ENCODE data around the gene GCNT1. TPM values are rescaled to one million over a fixed set of nuclear protein-coding genes. Genes with fewer than 3 reads are reported as not detected.
"Not testable (repeated sequence)": the region's sequence is repeated elsewhere in the genome, so short reads cannot be mapped to it uniquely, and the experiment has no call there.

Gene GCNT1
- total and polyA plus RNA-seq, 2 donors (not counting 1 experiment from before 2014, with no cell fraction given) = 9.1 to 31.0 TPM

DNA sequence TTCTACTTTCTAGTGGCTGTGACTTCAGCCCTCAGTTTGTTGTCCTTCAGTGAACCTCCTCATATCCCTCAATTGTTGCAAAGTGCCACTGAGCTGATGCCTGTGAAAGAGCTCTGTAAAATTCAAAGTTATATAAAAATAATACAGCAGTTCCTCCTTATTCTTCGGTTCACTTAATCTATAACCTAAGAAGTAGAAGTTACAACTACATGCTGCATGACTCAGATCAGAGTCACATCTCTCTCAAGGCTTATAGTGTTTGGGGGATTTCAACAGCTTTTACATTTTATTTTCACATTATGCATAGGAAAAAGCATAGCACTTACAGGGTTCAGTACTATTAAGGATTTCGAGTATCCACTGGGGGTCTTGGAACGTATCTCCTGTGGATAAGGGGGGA is 25.1 kb upstream of the GCNT1 start:
- Histone ChIP-seq H3K27ac (ENCODE audit: low read length in 2 of 2) (no peak overlapping the region), H3K27me3 (replicated peaks in 1 of 4; ENCODE audit: control extremely low read depth in 1 of 4, control insufficient read depth in 3 of 4, insufficient read depth in 4 of 4, low read length in 3 of 4) (no peaks in the 10 kb centered on the region), H3K9ac (ENCODE audit: low read length) (no peak overlapping the region), H3K79me2 (ENCODE audit: control insufficient read depth, insufficient read depth, low read length) (no peaks in the 10 kb centered on the region), H3K36me3 (replicated peaks in 1 of 2; ENCODE audit: control extremely low read depth in 1 of 2, control insufficient read depth in 1 of 2, extremely low read depth in 1 of 2, insufficient read depth in 2 of 2, low read length in 1 of 2) (no peaks in the 10 kb centered on the region), H3K4me2 (replicated peaks; ENCODE audit: low read depth, low read length, poor library complexity, severe bottlenecking) (no peak overlapping the region), H3K9me3 (ENCODE audit: control extremely low read depth in 1 of 3, control insufficient read depth in 2 of 3, insufficient read depth in 1 of 3, low read length in 2 of 3) (peaks cover 0 to 3% (median 0%) of the 10 kb centered on the region in 3 donors), H4K20me1 (ENCODE audit: control insufficient read depth, insufficient read depth, low read length, poor library complexity, severe bottlenecking) (no peaks in the 10 kb centered on the region), H3K4me1 (ENCODE audit: control insufficient read depth in 2 of 2, insufficient read depth in 2 of 2, low read length in 2 of 2) (no peaks in the 10 kb centered on the region), H2AFZ (ENCODE audit: insufficient read depth, low read depth, low read length, poor library complexity, severe bottlenecking) (no peak overlapping the region), H3K4me3 (ENCODE audit: control extremely low read depth in 1 of 5, extremely low read depth in 1 of 5, insufficient read depth in 1 of 5, low read depth in 2 of 5, low read length in 4 of 5) (no peak overlapping the region)
- no peaks in the 10 kb centered on the region for H3K27me3 Mint-ChIP-seq
- POLR2A ChIA-PET = no interaction called here
- no peak overlapping the region for H3K4me3 Mint-ChIP-seq
- intact Hi-C loops (cut with micrococcal nuclease) = no loop called here
- no CpG with 5 or more reads among the region's 3 CpGs for WGBS (ENCODE audit: insufficient coverage)
- DNase-seq (no peak), ATAC-seq (ENCODE audit: low read depth) (no peak)
- TF ChIP-seq EZH2 (IDR thresholded peaks at IDR 0.05; ENCODE audit: borderline replicate concordance, insufficient read depth, low read depth, low read length, poor library complexity, severe bottlenecking) = no peak
- TF ChIP-seq, protein P1, sequence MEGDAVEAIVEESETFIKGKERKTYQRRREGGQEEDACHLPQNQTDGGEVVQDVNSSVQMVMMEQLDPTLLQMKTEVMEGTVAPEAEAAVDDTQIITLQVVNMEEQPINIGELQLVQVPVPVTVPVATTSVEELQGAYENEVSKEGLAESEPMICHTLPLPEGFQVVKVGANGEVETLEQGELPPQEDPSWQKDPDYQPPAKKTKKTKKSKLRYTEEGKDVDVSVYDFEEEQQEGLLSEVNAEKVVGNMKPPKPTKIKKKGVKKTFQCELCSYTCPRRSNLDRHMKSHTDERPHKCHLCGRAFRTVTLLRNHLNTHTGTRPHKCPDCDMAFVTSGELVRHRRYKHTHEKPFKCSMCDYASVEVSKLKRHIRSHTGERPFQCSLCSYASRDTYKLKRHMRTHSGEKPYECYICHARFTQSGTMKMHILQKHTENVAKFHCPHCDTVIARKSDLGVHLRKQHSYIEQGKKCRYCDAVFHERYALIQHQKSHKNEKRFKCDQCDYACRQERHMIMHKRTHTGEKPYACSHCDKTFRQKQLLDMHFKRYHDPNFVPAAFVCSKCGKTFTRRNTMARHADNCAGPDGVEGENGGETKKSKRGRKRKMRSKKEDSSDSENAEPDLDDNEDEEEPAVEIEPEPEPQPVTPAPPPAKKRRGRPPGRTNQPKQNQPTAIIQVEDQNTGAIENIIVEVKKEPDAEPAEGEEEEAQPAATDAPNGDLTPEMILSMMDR (IDR thresholded peaks at IDR 0.05) = no peak
- H3K9me3 Mint-ChIP-seq (ENCODE audit: insufficient read depth) = no peaks in the 10 kb centered on the region
- CTCF ChIA-PET = interaction anchor here (1.2 kb wide), 2 partner anchors 11 to 18 kb away, joined by 3 read pairs; no protein-coding TSS in a partner anchor
- H3K4me1 Mint-ChIP-seq = no peaks in the 10 kb centered on the region
- no peak overlapping the region for H3K27ac Mint-ChIP-seq

DNA sequence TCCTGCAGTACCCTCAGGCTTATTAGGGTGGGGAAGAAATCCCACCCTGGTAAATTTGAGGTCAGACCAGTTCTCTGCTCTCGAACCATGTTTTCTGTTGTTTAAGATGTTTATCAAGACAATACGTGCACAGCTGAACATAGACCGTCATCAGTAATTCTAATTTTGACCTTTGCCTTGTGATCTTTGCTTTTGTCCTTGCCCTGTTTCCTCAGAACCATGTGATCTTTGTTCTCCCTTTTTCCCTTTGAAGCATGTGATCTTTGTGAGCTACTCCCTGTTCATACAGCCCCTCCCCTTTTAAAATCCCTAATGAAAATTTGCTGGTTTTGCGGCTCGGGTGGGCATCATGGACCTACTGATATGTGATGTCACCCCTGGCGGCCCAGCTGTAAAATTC is 24.1 kb upstream of the GCNT1 start:
- H3K36me3 ChIP-seq (replicated peaks in 1 of 2; ENCODE audit: control extremely low read depth in 1 of 2, control insufficient read depth in 1 of 2, extremely low read depth in 1 of 2, insufficient read depth in 2 of 2, low read length in 1 of 2); H3K27me3 ChIP-seq (replicated peaks in 1 of 4; ENCODE audit: control extremely low read depth in 1 of 4, control insufficient read depth in 3 of 4, insufficient read depth in 4 of 4, low read length in 3 of 4); intact Hi-C loops (cut with micrococcal nuclease); POLR2A ChIA-PET; DNase-seq; H3K9me3 Mint-ChIP-seq (ENCODE audit: insufficient read depth); H4K20me1 ChIP-seq (ENCODE audit: control insufficient read depth, insufficient read depth, low read length, poor library complexity, severe bottlenecking); H2AFZ ChIP-seq (ENCODE audit: insufficient read depth, low read depth, low read length, poor library complexity, severe bottlenecking); H3K4me1 ChIP-seq (ENCODE audit: control insufficient read depth in 2 of 2, insufficient read depth in 2 of 2, low read length in 2 of 2); H3K4me3 Mint-ChIP-seq; H3K4me1 Mint-ChIP-seq; H3K4me3 ChIP-seq (ENCODE audit: control extremely low read depth in 1 of 5, extremely low read depth in 1 of 5, insufficient read depth in 1 of 5, low read depth in 2 of 5, low read length in 4 of 5); ATAC-seq (ENCODE audit: low read depth); H3K27ac Mint-ChIP-seq; H3K9ac ChIP-seq (ENCODE audit: low read length); H3K79me2 ChIP-seq (ENCODE audit: control insufficient read depth, insufficient read depth, low read length); H3K27ac ChIP-seq (ENCODE audit: low read length in 2 of 2); H3K27me3 Mint-ChIP-seq; H3K4me2 ChIP-seq (replicated peaks; ENCODE audit: low read depth, low read length, poor library complexity, severe bottlenecking); H3K9me3 ChIP-seq (ENCODE audit: control extremely low read depth in 1 of 3, control insufficient read depth in 2 of 3, insufficient read depth in 1 of 3, low read length in 2 of 3): not testable (repeated sequence)
- CTCF ChIA-PET = interaction anchor here (1.2 kb wide), 1 partner anchor 17 kb away, joined by 3 read pairs; no protein-coding TSS in a partner anchor
- WGBS (ENCODE audit: insufficient coverage) = 97% methylated on average over 6 of the region's 6 CpGs

DNA sequence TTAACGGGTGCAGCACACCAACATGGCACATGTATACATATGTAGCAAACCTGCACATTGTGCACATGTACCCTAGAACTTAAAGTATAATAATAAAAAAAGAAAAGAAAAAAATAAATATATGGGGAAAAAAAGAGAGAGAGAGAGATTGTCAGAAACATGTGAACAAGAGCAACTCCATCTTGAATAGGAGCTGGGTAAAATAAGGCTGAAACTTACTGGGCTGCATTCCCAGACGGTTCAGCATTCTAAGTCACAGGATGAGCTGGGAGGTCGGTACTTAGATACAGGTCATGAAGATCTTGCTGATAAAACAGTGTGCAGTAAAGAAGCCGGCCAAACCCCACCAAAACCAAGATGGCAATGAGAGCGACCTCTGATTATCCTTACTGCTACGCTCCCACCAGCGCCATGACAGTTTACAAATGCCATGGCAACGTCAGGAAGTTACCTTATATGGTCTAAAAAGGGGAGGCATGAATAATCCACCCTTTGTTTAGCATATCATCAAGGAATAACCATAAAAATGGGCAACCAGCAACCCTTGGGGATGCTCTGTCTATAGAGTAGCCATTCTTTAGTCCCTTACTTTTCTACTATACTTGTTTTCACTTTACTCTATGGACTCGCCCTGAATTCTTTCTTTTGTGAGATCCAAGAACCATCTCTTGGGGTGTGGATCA is 21.8 kb upstream of the GCNT1 start:
- H3K4me1 Mint-ChIP-seq; CTCF ChIA-PET; H2AFZ ChIP-seq (ENCODE audit: insufficient read depth, low read depth, low read length, poor library complexity, severe bottlenecking); H3K9me3 ChIP-seq (ENCODE audit: control extremely low read depth in 1 of 3, control insufficient read depth in 2 of 3, insufficient read depth in 1 of 3, low read length in 2 of 3); H3K4me1 ChIP-seq (ENCODE audit: control insufficient read depth in 2 of 2, insufficient read depth in 2 of 2, low read length in 2 of 2); H3K79me2 ChIP-seq (ENCODE audit: control insufficient read depth, insufficient read depth, low read length); POLR2A ChIA-PET; DNase-seq; H3K9me3 Mint-ChIP-seq (ENCODE audit: insufficient read depth); ATAC-seq (ENCODE audit: low read depth); H3K4me2 ChIP-seq (replicated peaks; ENCODE audit: low read depth, low read length, poor library complexity, severe bottlenecking); H3K27ac Mint-ChIP-seq; H3K9ac ChIP-seq (ENCODE audit: low read length); H3K4me3 ChIP-seq (ENCODE audit: control extremely low read depth in 1 of 5, extremely low read depth in 1 of 5, insufficient read depth in 1 of 5, low read depth in 2 of 5, low read length in 4 of 5); H3K36me3 ChIP-seq (replicated peaks in 1 of 2; ENCODE audit: control extremely low read depth in 1 of 2, control insufficient read depth in 1 of 2, extremely low read depth in 1 of 2, insufficient read depth in 2 of 2, low read length in 1 of 2); H3K27ac ChIP-seq (ENCODE audit: low read length in 2 of 2); intact Hi-C loops (cut with micrococcal nuclease); H3K4me3 Mint-ChIP-seq; H3K27me3 ChIP-seq (replicated peaks in 1 of 4; ENCODE audit: control extremely low read depth in 1 of 4, control insufficient read depth in 3 of 4, insufficient read depth in 4 of 4, low read length in 3 of 4); H3K27me3 Mint-ChIP-seq; H4K20me1 ChIP-seq (ENCODE audit: control insufficient read depth, insufficient read depth, low read length, poor library complexity, severe bottlenecking): not testable (repeated sequence)
- 100% methylated on average over 2 of the region's 9 CpGs for WGBS (ENCODE audit: insufficient coverage)
